Nephron (organoid): Measurements from ENCODE around the gene TMEM270.

Source experiments
- H3K27ac Mint-ChIP-seq, 3 experiments: 2 replicates each; pipeline ENCODE4 v1.8.0; 2020; ENCODE audit warnings: mixed read lengths in 3 of 3, mild to moderate bottlenecking in 2 of 3, moderate library complexity in 1 of 3
- H3K27me3 Mint-ChIP-seq: 2 replicates; pipeline ENCODE4 v1.8.0; 2021; ENCODE audit warnings: low read depth, mild to moderate bottlenecking, moderate library complexity, mixed read lengths
- H3K36me3 Mint-ChIP-seq: 2 replicates; pipeline ENCODE4 v1.8.0; 2020; ENCODE audit warnings: low read depth, mixed read lengths
- H3K4me1 Mint-ChIP-seq: 2 replicates; pipeline ENCODE4 v1.8.0; 2020; ENCODE audit warnings: mixed read lengths
- H3K4me3 Mint-ChIP-seq, 3 experiments: 2 replicates each; pipeline ENCODE4 v1.8.0; 2020; ENCODE audit warnings: mild to moderate bottlenecking in 3 of 3, mixed read lengths in 3 of 3, moderate library complexity in 2 of 3
- H3K9me3 Mint-ChIP-seq: 2 replicates; pipeline ENCODE4 v1.8.0; 2020; ENCODE audit warnings: mixed read lengths
- TF ChIP-seq, protein P1 (sequence below), 3 experiments: fragments of 200-600 bp; sonication (generic); IDR thresholded peaks; one replicate each; pipeline ENCODE4 v1.5.0; 2021; ENCODE audit warnings: antibody characterized with exemption in 3 of 3; ENCODE audit not compliant: unreplicated experiment in 3 of 3

Gene TMEM270

DNA sequence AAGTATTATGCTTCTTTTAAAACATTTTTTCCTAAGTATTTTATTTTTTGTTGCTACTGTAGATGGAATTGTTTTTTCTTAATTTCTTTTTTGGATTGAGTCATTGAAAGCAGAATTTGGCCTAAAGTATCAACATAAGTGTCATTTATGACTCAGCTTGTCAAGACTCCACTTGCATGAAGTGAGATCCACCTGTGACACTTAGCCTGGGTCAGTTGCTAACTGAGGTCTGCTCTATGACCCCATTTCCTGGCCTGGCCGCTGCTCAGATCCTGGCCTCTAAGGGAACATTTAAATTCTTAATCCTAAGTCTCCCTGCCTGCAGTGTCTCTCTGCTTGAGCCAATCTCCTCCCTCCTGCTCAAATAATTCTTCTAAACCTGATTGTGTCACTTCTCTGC, 35.5 kb downstream of the TMEM270 start:
- peaks cover 6% of the 10 kb centered on the region for H3K27me3 Mint-ChIP-seq

DNA sequence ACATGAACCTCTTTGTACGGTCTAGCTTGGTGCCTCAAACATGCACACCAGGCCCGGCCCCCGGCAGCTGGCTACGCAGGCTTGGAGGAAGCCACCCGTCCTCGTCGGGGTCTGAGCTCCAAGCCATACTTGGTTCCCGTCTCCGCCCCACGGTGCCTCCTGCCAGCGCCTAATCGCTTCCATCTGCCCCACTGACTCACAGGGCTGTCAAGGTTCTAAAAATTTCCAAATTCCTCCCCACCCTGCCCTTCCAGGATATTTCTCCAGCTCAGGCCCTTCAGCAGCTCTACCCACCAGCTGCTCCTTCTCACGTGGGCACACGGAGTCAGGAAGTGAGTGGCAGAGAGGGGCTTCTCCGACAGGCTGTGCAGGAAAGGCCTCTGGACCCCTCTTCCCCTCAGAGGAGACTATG, 38.8 kb downstream of the TMEM270 start:
- H3K4me3 Mint-ChIP-seq = peak overlapping the region in 1 of 3 experiments; percentile 3
- peak overlapping the region in 2 of 3 experiments; percentile 77 to 92 for H3K27ac Mint-ChIP-seq
- TF ChIP-seq, protein P1, sequence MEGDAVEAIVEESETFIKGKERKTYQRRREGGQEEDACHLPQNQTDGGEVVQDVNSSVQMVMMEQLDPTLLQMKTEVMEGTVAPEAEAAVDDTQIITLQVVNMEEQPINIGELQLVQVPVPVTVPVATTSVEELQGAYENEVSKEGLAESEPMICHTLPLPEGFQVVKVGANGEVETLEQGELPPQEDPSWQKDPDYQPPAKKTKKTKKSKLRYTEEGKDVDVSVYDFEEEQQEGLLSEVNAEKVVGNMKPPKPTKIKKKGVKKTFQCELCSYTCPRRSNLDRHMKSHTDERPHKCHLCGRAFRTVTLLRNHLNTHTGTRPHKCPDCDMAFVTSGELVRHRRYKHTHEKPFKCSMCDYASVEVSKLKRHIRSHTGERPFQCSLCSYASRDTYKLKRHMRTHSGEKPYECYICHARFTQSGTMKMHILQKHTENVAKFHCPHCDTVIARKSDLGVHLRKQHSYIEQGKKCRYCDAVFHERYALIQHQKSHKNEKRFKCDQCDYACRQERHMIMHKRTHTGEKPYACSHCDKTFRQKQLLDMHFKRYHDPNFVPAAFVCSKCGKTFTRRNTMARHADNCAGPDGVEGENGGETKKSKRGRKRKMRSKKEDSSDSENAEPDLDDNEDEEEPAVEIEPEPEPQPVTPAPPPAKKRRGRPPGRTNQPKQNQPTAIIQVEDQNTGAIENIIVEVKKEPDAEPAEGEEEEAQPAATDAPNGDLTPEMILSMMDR (IDR thresholded peaks at IDR 0.05; ENCODE audit: unreplicated experiment in 3 of 3) = no peak
- peaks cover 14% of the 10 kb centered on the region for H3K36me3 Mint-ChIP-seq
- H3K4me1 Mint-ChIP-seq = peaks cover 35% of the 10 kb centered on the region
- H3K27me3 Mint-ChIP-seq = no peaks in the 10 kb centered on the region
- peaks cover 21% of the 10 kb centered on the region for H3K9me3 Mint-ChIP-seq

More for the DNA sequence above, 35.5 kb downstream of the TMEM270 start:
- no peak overlapping the region for H3K4me3 Mint-ChIP-seq
- peaks cover 21% of the 10 kb centered on the region for H3K9me3 Mint-ChIP-seq
- H3K27ac Mint-ChIP-seq = no peak overlapping the region
- peaks cover 14% of the 10 kb centered on the region for H3K36me3 Mint-ChIP-seq
- TF ChIP-seq, protein P1 (IDR thresholded peaks at IDR 0.05; ENCODE audit: unreplicated experiment in 3 of 3) = no peak
- peaks cover 60% of the 10 kb centered on the region for H3K4me1 Mint-ChIP-seq

DNA sequence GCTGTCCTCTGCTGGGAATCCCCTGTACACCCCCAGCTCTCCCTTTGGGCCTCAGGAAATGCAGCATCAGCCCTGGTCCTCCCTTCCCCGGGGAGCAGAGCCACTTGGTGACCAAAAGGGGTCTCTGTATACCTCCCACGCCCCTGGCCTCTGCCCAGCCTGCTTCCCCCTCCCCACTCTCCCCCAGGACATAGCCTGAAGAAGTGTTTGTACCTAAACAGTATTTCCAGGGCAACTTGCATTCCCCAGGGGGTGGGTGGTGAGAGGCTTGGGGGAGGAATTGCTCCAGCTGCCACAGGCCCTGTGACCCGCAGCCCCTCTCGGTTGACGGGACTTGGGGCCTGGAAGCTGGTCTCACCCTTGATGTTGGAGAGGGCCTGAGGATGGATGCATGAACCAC, 39.3 kb downstream of the TMEM270 start:
- H3K27me3 Mint-ChIP-seq = no peaks in the 10 kb centered on the region
- peaks cover 14% of the 10 kb centered on the region for H3K36me3 Mint-ChIP-seq
- H3K9me3 Mint-ChIP-seq = peaks cover 20% of the 10 kb centered on the region
- H3K4me1 Mint-ChIP-seq = peaks cover 34% of the 10 kb centered on the region
- TF ChIP-seq, protein P1 (IDR thresholded peaks at IDR 0.05; ENCODE audit: unreplicated experiment in 3 of 3) = no peak
- no peak overlapping the region for H3K4me3 Mint-ChIP-seq
- peak overlapping the region in 2 of 3 experiments; percentile 77 to 92 for H3K27ac Mint-ChIP-seq

DNA sequence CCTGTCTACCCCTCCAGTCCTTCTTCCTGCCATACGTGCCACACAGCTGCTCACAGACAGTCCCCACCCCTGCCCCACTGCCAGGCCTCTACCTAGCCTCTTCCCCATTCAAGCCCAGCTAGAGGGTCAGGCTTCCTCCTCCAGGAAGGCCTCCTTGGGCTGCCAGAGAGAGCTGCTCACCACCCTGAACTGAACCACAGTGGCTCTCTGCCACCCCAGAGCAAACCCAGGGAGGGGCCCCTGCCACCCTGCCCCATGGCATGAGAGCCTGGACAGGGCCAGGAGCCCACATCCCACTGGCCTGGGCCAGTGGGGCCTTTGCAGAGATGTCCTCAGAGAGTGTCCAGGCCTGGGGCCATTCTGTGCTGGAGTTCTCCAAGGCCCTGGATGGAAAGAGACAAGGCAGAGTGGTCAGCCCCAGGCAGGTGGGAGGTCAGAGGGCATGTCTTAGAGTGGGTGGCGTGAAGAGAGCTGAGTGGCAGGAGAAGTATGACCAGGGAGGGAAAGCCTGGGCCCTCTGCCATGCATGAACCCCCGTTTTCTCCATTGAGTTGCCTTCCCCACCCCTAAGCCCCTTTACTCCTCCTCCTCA, 40.4 kb downstream of the TMEM270 start:
- Mint-ChIP-seq H3K4me1 (peaks cover 27% of the 10 kb centered on the region), H3K27me3 (no peaks in the 10 kb centered on the region), H3K36me3 (peaks cover 10% of the 10 kb centered on the region), H3K27ac (no peak overlapping the region), H3K4me3 (no peak overlapping the region), H3K9me3 (peaks cover 13% of the 10 kb centered on the region)
- TF ChIP-seq, protein P1 (IDR thresholded peaks at IDR 0.05; ENCODE audit: unreplicated experiment in 3 of 3) = no peak

DNA sequence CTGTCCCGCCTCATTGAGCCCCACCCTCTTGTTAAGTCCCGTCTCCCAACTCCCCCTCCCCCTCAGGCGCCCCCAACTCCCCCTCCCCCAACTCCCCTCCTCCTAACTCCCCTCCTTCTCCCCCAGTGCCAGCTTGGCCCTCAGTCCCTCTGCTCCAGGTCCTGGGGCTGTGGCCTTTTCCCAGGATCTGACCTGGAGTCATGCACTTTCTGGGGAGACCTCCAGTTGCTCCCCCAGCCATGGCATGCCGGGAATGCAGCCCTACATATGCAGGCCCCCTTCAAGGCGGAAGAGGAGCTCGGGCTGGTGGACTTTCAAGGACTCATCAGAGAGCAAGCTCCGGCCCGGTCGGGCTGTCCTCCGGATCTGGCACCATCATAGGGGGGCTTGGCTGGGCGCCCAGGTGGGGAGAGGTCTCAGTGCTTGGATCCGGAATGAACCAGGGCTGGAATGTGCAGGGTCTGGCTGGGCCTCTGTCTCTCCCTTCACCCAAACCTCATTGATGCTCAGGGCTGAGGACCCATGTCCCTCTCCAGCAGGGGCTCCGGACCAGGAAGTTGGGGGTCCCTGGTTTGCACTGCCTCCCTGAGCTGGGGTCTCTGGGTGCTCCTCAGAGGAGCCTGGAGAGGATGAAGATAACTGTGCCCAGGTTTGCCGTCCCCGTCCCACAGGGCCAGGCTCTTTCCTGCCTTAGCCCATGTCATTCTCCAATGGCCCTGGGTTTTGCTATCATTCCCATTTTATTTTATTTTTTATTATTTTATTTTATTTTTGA, 41.1 kb downstream of the TMEM270 start:
- no peak overlapping the region for H3K4me3 Mint-ChIP-seq
- peaks cover 7% of the 10 kb centered on the region for H3K9me3 Mint-ChIP-seq
- TF ChIP-seq, protein P1 (IDR thresholded peaks at IDR 0.05; ENCODE audit: unreplicated experiment in 3 of 3) = no peak
- peaks cover 4% of the 10 kb centered on the region for H3K27me3 Mint-ChIP-seq
- H3K4me1 Mint-ChIP-seq = peaks cover 24% of the 10 kb centered on the region
- H3K27ac Mint-ChIP-seq = no peak overlapping the region
- peaks cover 4% of the 10 kb centered on the region for H3K36me3 Mint-ChIP-seq
